CD8-positive, alpha-beta memory T cell (primary cell): Measurements from ENCODE around the gene FCN3. TPM values are rescaled to one million over a fixed set of nuclear protein-coding genes. Genes with fewer than 3 reads are reported as not detected.

Experiments used
- CTCF ChIA-PET: fragments of 350-600 bp; sonication (Branson Sonifier 250); formaldehyde crosslinking; loops from one replicate; lab custom pipeline; 2021; ENCODE audit warnings: antibody characterized with exemption; lab: Charles Lee
- POLR2A ChIA-PET: fragments of 350-600 bp; sonication (Branson Sonifier 250); formaldehyde crosslinking; loops from one replicate; lab custom pipeline; 2021; ENCODE audit warnings: antibody characterized with exemption; lab: Charles Lee
- DNase-seq, 5 donors: peaks; one replicate each; pipeline versions ENCODE4 v3.0.0 to v3.0.0-alpha.2; 2020 to 2022; ENCODE audit warnings: mixed read lengths in 1 of 5
- H3K27ac ChIP-seq: one replicate; pipeline ENCODE4 v1.7.0; 2013; ENCODE audit warnings: low read depth, mild to moderate bottlenecking, low read length, moderate library complexity
- H3K27me3 ChIP-seq: 2 replicates; pipeline ENCODE4 v1.7.0; 2013; ENCODE audit warnings: low read length, mild to moderate bottlenecking; ENCODE audit not compliant: insufficient read depth, poor library complexity, severe bottlenecking
- H3K36me3 ChIP-seq: 2 replicates; pipeline ENCODE4 v1.7.0; 2013; ENCODE audit warnings: mild to moderate bottlenecking, low read length, moderate library complexity; ENCODE audit not compliant: insufficient read depth
- H3K4me1 ChIP-seq: 2 replicates; pipeline ENCODE4 v1.7.0; 2013; ENCODE audit warnings: mild to moderate bottlenecking, low read length, moderate library complexity; ENCODE audit not compliant: insufficient read depth
- H3K4me3 ChIP-seq: 2 replicates; pipeline ENCODE4 v1.7.0; 2013; ENCODE audit warnings: mild to moderate bottlenecking, low read length
- H3K9me3 ChIP-seq: 2 replicates; pipeline ENCODE4 v1.7.0; 2013; ENCODE audit warnings: mild to moderate bottlenecking, low read length
- H3K27ac Mint-ChIP-seq, 8 donors: one replicate each; pipeline ENCODE4 v1.8.0; 2020 to 2021; ENCODE audit warnings: mixed read lengths in 8 of 8, mild to moderate bottlenecking in 6 of 8, inconsistent platforms in 3 of 8, moderate library complexity in 3 of 8
- H3K27me3 Mint-ChIP-seq, 2 donors: one replicate each; pipeline ENCODE4 v1.8.0; 2020 to 2021; ENCODE audit warnings: mixed read lengths in 2 of 2, mild to moderate bottlenecking in 1 of 2, moderate library complexity in 1 of 2
- H3K36me3 Mint-ChIP-seq, 3 donors: one replicate each; pipeline ENCODE4 v1.8.0; 2020 to 2021; ENCODE audit warnings: mixed read lengths in 3 of 3, inconsistent platforms in 1 of 3, mild to moderate bottlenecking in 1 of 3
- H3K4me1 Mint-ChIP-seq, 3 donors: one replicate each; pipeline ENCODE4 v1.8.0; 2020 to 2021; ENCODE audit warnings: mixed read lengths in 3 of 3, inconsistent platforms in 1 of 3, mild to moderate bottlenecking in 1 of 3
- H3K4me3 Mint-ChIP-seq, 7 donors: one replicate each; pipeline ENCODE4 v1.8.0; 2020 to 2021; ENCODE audit warnings: mixed read lengths in 7 of 7, mild to moderate bottlenecking in 6 of 7, moderate library complexity in 4 of 7, inconsistent platforms in 2 of 7
- H3K9me3 Mint-ChIP-seq, 5 donors: one replicate each; pipeline ENCODE4 v1.8.0; 2020 to 2022; ENCODE audit warnings: mixed read lengths in 5 of 5, mild to moderate bottlenecking in 3 of 5, moderate library complexity in 2 of 5, inconsistent platforms in 1 of 5
- polyA plus RNA-seq: library from polyadenylated mRNA; unstranded; fragments of 300-500 nt; fragmentation: Illumina TruSeq; gene quantifications from one replicate; pipeline ENCODE4 v1.2.3, GENCODE V29; 2021
- total RNA-seq, 2 experiments: library from RNA; stranded (reverse); gene quantifications; one replicate each; pipeline ENCODE4 v1.2.3, GENCODE V29; 2021

FCN3 gene
- total and polyA plus RNA-seq, 3 experiments from 2014 or later: not detected

- H3K27ac Mint-ChIP-seq: peak overlapping the region in 2 of 8 donors; percentile 29
- H3K27ac ChIP-seq: no peak overlapping the region
- ChIA-PET POLR2A (no interaction called here), CTCF (interaction anchor here (1.5 to 8.4 kb wide), 2 partner anchors 16 to 35 kb away, joined by 4 to 77 read pairs; no protein-coding TSS in a partner anchor)
- H3K27me3 Mint-ChIP-seq: peaks cover 3 to 4% of the 10 kb centered on the region in 2 donors
- DNase-seq: no peak
- no peaks in the 10 kb centered on the region for H3K9me3 Mint-ChIP-seq
- no peaks in the 10 kb centered on the region for H3K9me3 ChIP-seq
- peak overlapping the region in 1 of 7 donors; percentile 54 for H3K4me3 Mint-ChIP-seq
- no peak overlapping the region for H3K4me3 ChIP-seq
- no peaks in the 10 kb centered on the region for H3K36me3 ChIP-seq
- H3K36me3 Mint-ChIP-seq: no peaks in the 10 kb centered on the region
- no peaks in the 10 kb centered on the region for H3K4me1 Mint-ChIP-seq
- H3K4me1 ChIP-seq: no peaks in the 10 kb centered on the region
- no peaks in the 10 kb centered on the region for H3K27me3 ChIP-seq
These were observed 1.6 kb downstream of the FCN3 start for GRCh38 chr1:27372808-27373690.

- Histone ChIP-seq H3K4me1 (no peaks in the 10 kb centered on the region), H3K27me3 (no peaks in the 10 kb centered on the region), H3K36me3 (no peaks in the 10 kb centered on the region), H3K9me3 (no peaks in the 10 kb centered on the region), H3K27ac (no peak overlapping the region), H3K4me3 (no peak overlapping the region)
- no peak for DNase-seq
- no peaks in the 10 kb centered on the region for H3K36me3 Mint-ChIP-seq
- peaks cover 2 to 3% of the 10 kb centered on the region in 2 donors for H3K27me3 Mint-ChIP-seq
- POLR2A ChIA-PET: no interaction called here
- H3K4me1 Mint-ChIP-seq: no peaks in the 10 kb centered on the region
- CTCF ChIA-PET: interaction anchor here (1.0 to 8.4 kb wide), 3 partner anchors 15 to 71 kb away, joined by 4 to 77 read pairs (median 4); no protein-coding TSS in a partner anchor
- H3K9me3 Mint-ChIP-seq: no peaks in the 10 kb centered on the region
- H3K4me3 Mint-ChIP-seq: no peak overlapping the region
- H3K27ac Mint-ChIP-seq: no peak overlapping the region
These were observed 2.4 kb downstream of the FCN3 start for GRCh38 chr1:27372022-27372807.

- Mint-ChIP-seq H3K9me3 (no peaks in the 10 kb centered on the region), H3K4me3 (no peak overlapping the region), H3K4me1 (peaks cover 14 to 22% (median 16%) of the 10 kb centered on the region in 3 donors), H3K27ac (no peak overlapping the region), H3K36me3 (no peaks in the 10 kb centered on the region), H3K27me3 (no peaks in the 10 kb centered on the region)
- Histone ChIP-seq H3K36me3 (no peaks in the 10 kb centered on the region), H3K27me3 (no peaks in the 10 kb centered on the region), H3K9me3 (no peaks in the 10 kb centered on the region), H3K4me3 (no peak overlapping the region), H3K27ac (no peak overlapping the region), H3K4me1 (peaks cover 19% of the 10 kb centered on the region)
- POLR2A ChIA-PET: no interaction called here
- CTCF ChIA-PET: interaction anchor here (1.0 to 8.4 kb wide), 5 partner anchors 12 to 68 kb away, joined by 3 to 77 read pairs (median 5); no protein-coding TSS in a partner anchor
- DNase-seq: no peak
These were observed 5.6 kb downstream of the FCN3 start for GRCh38 chr1:27368869-27369582.

GRCh38 chr1:27367160-27367650 is 7.4 kb downstream of the FCN3 start:
- Mint-ChIP-seq H3K4me3 (peak overlapping the region; percentile 43 to 85 (median 74)), H3K36me3 (no peaks in the 10 kb centered on the region), H3K4me1 (peaks cover 16 to 22% (median 19%) of the 10 kb centered on the region in 3 donors), H3K27me3 (no peaks in the 10 kb centered on the region), H3K27ac (peak overlapping the region in 4 of 8 donors; percentile 41 to 56 (median 51)), H3K9me3 (no peaks in the 10 kb centered on the region)
- H3K9me3 ChIP-seq: no peaks in the 10 kb centered on the region
- no peaks in the 10 kb centered on the region for H3K27me3 ChIP-seq
- CTCF ChIA-PET: interaction anchor here (0.9 to 8.4 kb wide), 15 partner anchors 10 to 239 kb away, joined by 3 to 77 read pairs (median 5); partner anchors contain the start of genes CD164L2 and SYTL1
- H3K27ac ChIP-seq: peak overlapping the region; percentile 80
- no peak for DNase-seq
- H3K36me3 ChIP-seq: no peaks in the 10 kb centered on the region
- peaks cover 19% of the 10 kb centered on the region for H3K4me1 ChIP-seq
- no peak overlapping the region for H3K4me3 ChIP-seq
- POLR2A ChIA-PET: interaction anchor here (1.7 kb wide), 1 partner anchor 18 kb away, joined by 4 read pairs; no protein-coding TSS in a partner anchor

GRCh38 chr1:27366411-27367159 is 8.0 kb downstream of the FCN3 start, which contains the start of gene MAP3K6:
Gene MAP3K6, minus strand, starts transcription at chr1:27366961. Its CDS starts 364 bp downstream, at chr1:27366597.
- peaks cover 16 to 22% (median 22%) of the 10 kb centered on the region in 3 donors for H3K4me1 Mint-ChIP-seq
- Histone ChIP-seq H3K27me3 (no peaks in the 10 kb centered on the region), H3K4me1 (peaks cover 19% of the 10 kb centered on the region), H3K27ac (peak within 1 kb of the TSS; percentile 80), H3K4me3 (peak within 1 kb of the TSS; percentile 62), H3K36me3 (no peaks in the 10 kb centered on the region), H3K9me3 (no peaks in the 10 kb centered on the region)
- H3K27ac Mint-ChIP-seq: peak within 1 kb of the TSS in 7 of 8 donors; percentile 37 to 93 (median 78)
- ChIA-PET CTCF (interaction anchor here (0.6 to 8.4 kb wide), 20 partner anchors 8 to 303 kb away, joined by 3 to 77 read pairs (median 4); partner anchors contain the start of genes CD164L2, FCN3 and SYTL1), POLR2A (interaction anchor here (0.8 to 2.0 kb wide), 5 partner anchors 10 to 25 kb away, joined by 3 to 16 read pairs (median 4); partner anchors contain the start of gene SYTL1)
- H3K9me3 Mint-ChIP-seq: no peaks in the 10 kb centered on the region
- no peaks in the 10 kb centered on the region for H3K36me3 Mint-ChIP-seq
- peak within 1 kb of the TSS; percentile 85 to 95 (median 87) for H3K4me3 Mint-ChIP-seq
- DNase-seq: peak in 2 of 5 donors; percentile 27 to 41
- no peaks in the 10 kb centered on the region for H3K27me3 Mint-ChIP-seq

- Histone ChIP-seq H3K36me3 (no peaks in the 10 kb centered on the region), H3K4me3 (peak overlapping the region; percentile 62), H3K4me1 (peaks cover 19% of the 10 kb centered on the region), H3K9me3 (no peaks in the 10 kb centered on the region), H3K27me3 (no peaks in the 10 kb centered on the region), H3K27ac (peak overlapping the region; percentile 47)
- Mint-ChIP-seq H3K36me3 (no peaks in the 10 kb centered on the region), H3K27ac (peak overlapping the region in 6 of 8 donors; percentile 37 to 93 (median 80)), H3K4me3 (peak overlapping the region; percentile 85 to 95 (median 87)), H3K9me3 (no peaks in the 10 kb centered on the region), H3K4me1 (peaks cover 16 to 22% (median 22%) of the 10 kb centered on the region in 3 donors), H3K27me3 (no peaks in the 10 kb centered on the region)
- peak; percentile 54 to 79 (median 55) for DNase-seq
- CTCF ChIA-PET: interaction anchor here (0.6 to 8.4 kb wide), 19 partner anchors 9 to 303 kb away, joined by 3 to 77 read pairs (median 5); partner anchors contain the start of genes CD164L2, FCN3 and SYTL1
- POLR2A ChIA-PET: interaction anchor here (0.7 to 2.0 kb wide), 7 partner anchors 10 to 33 kb away, joined by 3 to 16 read pairs (median 4); partner anchors contain the start of gene SYTL1
These were observed 8.6 kb downstream of the FCN3 start for GRCh38 chr1:27366113-27366410.
